GM12878 (cell line): ENCODE results near the gene CAVIN1. TPM values are rescaled to one million over a fixed set of nuclear protein-coding genes. Genes with fewer than 3 reads are reported as not detected.

Experiments
- ATAC-seq: fragments of 200-7000 bp; cut with Tn5 transposase; 3 replicates; pipeline ENCODE4 v1.9.1; 2020; ENCODE audit warnings: mild to moderate bottlenecking, moderate library complexity
- BruUV-seq: library from RNA; stranded (reverse); fragments of 400-500 nt; replicated peaks from 2 replicates; lab custom pipeline; 2021; lab: Mats Ljungman, UMichigan
- CTCF ChIA-PET: fragments of 300-600 bp; sonication (Branson Sonifier 250); formaldehyde crosslinking; extraction: SDS; loops from one replicate; lab custom pipeline; 2021; ENCODE audit warnings: inconsistent platforms; lab: Yijun Ruan, JAX
- POLR2A ChIA-PET: fragments of 350-600 bp; formaldehyde crosslinking; extraction: SDS; loops from one replicate; lab custom pipeline; 2021; ENCODE audit warnings: inconsistent platforms; lab: Charles Lee
- RAD21 ChIA-PET: fragments of 300-600 bp; sonication (Branson Sonifier 250); formaldehyde crosslinking; loops from one replicate; lab custom pipeline; 2023; ENCODE audit warnings: antibody characterized with exemption; ENCODE audit not compliant: unreplicated experiment; lab: Charles Lee
- SMC1A ChIA-PET: fragments of 300-600 bp; sonication (Branson Sonifier 250); formaldehyde crosslinking; loops from one replicate; lab custom pipeline; 2023; ENCODE audit not compliant: unreplicated experiment, uncharacterized antibody; lab: Charles Lee
- DNase-seq: peaks from one replicate; pipeline ENCODE4 v3.0.0-alpha.2; 2011; ENCODE audit warnings: low read depth, low spot score
- FAIRE-seq: peaks from 3 replicates; lab custom pipeline; 2011; peaks lifted over from hg19 to GRCh38; lab: Jason Lieb, UNC
- H2AFZ ChIP-seq: 2 replicates; pipeline ENCODE4 v1.6.0; 2011; ENCODE audit warnings: low read depth, low read length, control low read depth; ENCODE audit not compliant: control insufficient read depth
- H3K27ac ChIP-seq: 2 replicates; pipeline ENCODE4 v1.5.1; 2011; ENCODE audit warnings: control low read depth; ENCODE audit not compliant: control insufficient read depth, insufficient read depth
- H3K27me3 ChIP-seq, 2 experiments: replicated peaks in 1 of 2; 2 replicates each; pipeline versions ENCODE4 v1.6.0 to v1.6.1; 2011; ENCODE audit warnings: low read length in 1 of 2; ENCODE audit not compliant: control insufficient read depth in 2 of 2, insufficient read depth in 2 of 2
- H3K36me3 ChIP-seq, 2 experiments: 2 replicates each; pipeline ENCODE4 v1.5.1; 2011; ENCODE audit warnings: low read length in 1 of 2; ENCODE audit not compliant: control insufficient read depth in 2 of 2, insufficient read depth in 2 of 2
- H3K4me1 ChIP-seq: 2 replicates; pipeline ENCODE4 v1.6.1; 2011; ENCODE audit warnings: mild to moderate bottlenecking, low read length, moderate library complexity, mixed read lengths; ENCODE audit not compliant: control insufficient read depth, insufficient read depth
- H3K4me2 ChIP-seq: 2 replicates; pipeline ENCODE4 v1.6.0; 2011; ENCODE audit warnings: control low read depth; ENCODE audit not compliant: control insufficient read depth, insufficient read depth
- H3K4me3 ChIP-seq: fragments of 200-600 bp; sonication (generic); 2 replicates; pipeline ENCODE4 v1.5.1; 2016
- H3K79me2 ChIP-seq: 2 replicates; pipeline ENCODE4 v1.6.0; 2011; ENCODE audit warnings: low read length; ENCODE audit not compliant: control insufficient read depth, insufficient read depth
- H3K9ac ChIP-seq: 2 replicates; pipeline ENCODE4 v1.8.0; 2011; ENCODE audit warnings: low read length, control low read depth, mixed read lengths; ENCODE audit not compliant: control insufficient read depth, insufficient read depth
- H3K9me3 ChIP-seq: replicated peaks from 3 replicates; pipeline ENCODE4 v1.5.1; 2011; ENCODE audit warnings: mild to moderate bottlenecking, low read length; ENCODE audit not compliant: control insufficient read depth, insufficient read depth
- H4K20me1 ChIP-seq: 2 replicates; pipeline ENCODE4 v1.6.0; 2011; ENCODE audit not compliant: control insufficient read depth, insufficient read depth
- CREB1 ChIP-seq: IDR thresholded peaks from 2 replicates; pipeline ENCODE4 v1.6.1; 2012; ENCODE audit warnings: low read depth, mild to moderate bottlenecking, inconsistent platforms
- NR2C1 ChIP-seq: fragments of 450-650 bp; IDR thresholded peaks from 2 replicates; pipeline ENCODE4 v1.6.1; 2017; ENCODE audit warnings: antibody characterized with exemption, mild to moderate bottlenecking, moderate library complexity
- PML ChIP-seq: IDR thresholded peaks from 2 replicates; pipeline ENCODE4 v1.6.1; 2012; ENCODE audit warnings: low read length, inconsistent platforms
- STAT1 ChIP-seq: fragments of 450-650 bp; conservative IDR thresholded peaks from 2 replicates; pipeline ENCODE4 v1.6.1; 2014; ENCODE audit warnings: antibody characterized with exemption, mild to moderate bottlenecking
- TCF3 ChIP-seq: IDR thresholded peaks from 2 replicates; pipeline ENCODE4 v1.6.1; 2012; ENCODE audit warnings: low read depth, mild to moderate bottlenecking, low read length, borderline replicate concordance; ENCODE audit not compliant: insufficient read depth
- ZNF207 ChIP-seq: fragments of 450-650 bp; IDR thresholded peaks from 2 replicates; pipeline ENCODE4 v1.6.1; 2014; ENCODE audit warnings: antibody characterized with exemption, mild to moderate bottlenecking, borderline replicate concordance
- ZSCAN29 ChIP-seq: fragments of 450-650 bp; IDR thresholded peaks from 2 replicates; pipeline ENCODE4 v1.6.1; 2017; ENCODE audit warnings: mild to moderate bottlenecking, moderate library complexity
- WGBS: methylation state at CpG from one replicate; pipeline ENCODE4 v1.1.6; 2016; ENCODE audit warnings: low lambda C conversion rate; ENCODE audit not compliant: insufficient replicate concordance, insufficient coverage; ENCODE audit errors: missing lambda C conversion rate; 5-methylcytosine and 5-hydroxymethylcytosine counted together
- in situ Hi-C: fragments of 300-500 bp; cut with MboI; formaldehyde crosslinking; loops from 9 replicates; pipeline ENCODE4 v1.14.3; 2018; ENCODE audit warnings: mixed read lengths
- intact Hi-C: fragments of 100-400 bp; cut with micrococcal nuclease; formaldehyde crosslinking; loops from one replicate; pipeline ENCODE4 v1.14.2; 2022; ENCODE audit not compliant: unreplicated experiment
- polyA plus RNA-seq, 11 experiments: library from polyadenylated mRNA; depleted of rRNA in 4 of 11; unstranded in 6 of 11; stranded (reverse) in 5 of 11; fragments of >200 nt; fragmentation: Nextera tagmentation in 4 of 11; fragmentation: Illumina TruSeq in 1 of 11; extraction: Ambion mirVana in 4 of 11; extraction: Trizol in 1 of 11; gene quantifications; 1 replicate in 1 of 11; 2 replicates in 10 of 11; pipeline versions ENCODE4 v1.2.1 to v1.2.3, GENCODE V29; 2011 to 2016; ENCODE audit warnings: inconsistent platforms in 2 of 11, missing spikeins in 2 of 11, low read depth in 1 of 11
- total RNA-seq, 4 experiments: library from RNA; depleted of rRNA in 3 of 4; stranded (reverse); fragments of >200 nt in 3 of 4; fragmentation: Illumina TruSeq in 1 of 4; extraction: Trizol in 1 of 4; gene quantifications; 2 replicates each; pipeline versions ENCODE4 v1.2.1 to v1.2.3, GENCODE V29; 2013 to 2021
- TF ChIP-seq, protein P1 (sequence below): fragments of 450-650 bp; IDR thresholded peaks from 2 replicates; pipeline ENCODE4 v1.6.1; 2017; ENCODE audit warnings: mild to moderate bottlenecking, moderate library complexity

Gene CAVIN1
- total and polyA plus RNA-seq, 10 of the 15 experiments (the other 5 are each of a cell fraction or from before 2014, with no cell fraction given), result 0.03 to 1.1 (median 0.37) TPM

DNA sequence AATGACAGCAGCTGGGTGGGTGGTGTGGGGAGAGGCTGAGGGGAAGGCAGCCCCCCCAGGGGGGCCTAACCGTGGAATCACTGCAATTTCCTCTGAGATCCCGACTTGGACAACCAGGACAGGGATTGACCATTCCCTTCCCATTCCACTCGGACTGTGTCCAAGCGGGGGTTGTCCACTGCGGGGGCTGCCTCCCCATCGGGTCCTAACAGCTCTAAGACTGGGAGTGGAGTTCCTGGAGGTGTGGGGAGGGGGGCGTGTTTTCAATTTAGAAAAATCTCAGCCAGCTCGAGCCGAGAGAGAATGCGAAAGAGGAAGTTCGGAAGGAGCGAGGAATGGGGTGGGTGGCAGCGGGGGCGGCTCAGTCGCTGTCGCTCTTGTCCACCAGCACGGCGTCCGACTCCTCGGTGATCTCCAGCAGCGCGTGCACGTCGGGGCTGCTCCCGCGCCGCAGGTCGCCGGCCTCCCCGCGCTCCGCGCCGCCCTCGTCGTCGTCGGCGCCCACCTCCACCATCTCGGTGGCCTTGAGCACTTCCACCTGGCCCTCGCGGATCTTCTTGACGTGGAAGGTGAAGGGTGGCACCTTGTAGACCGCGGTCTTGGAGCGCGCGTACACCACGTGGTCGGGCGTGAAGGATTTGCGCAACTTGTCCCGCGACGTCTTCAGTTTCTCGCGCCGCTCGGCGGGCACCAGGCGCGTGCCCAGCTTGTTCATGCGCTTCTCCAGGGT, 18.6 kb downstream of the CAVIN1 start:
- no peaks in the 10 kb centered on the region for H3K27me3 ChIP-seq
- H3K4me1 ChIP-seq, result no peaks in the 10 kb centered on the region; the same call in 1 of the 2 replicates
- POLR2A ChIA-PET, result interaction anchor here (0.6 to 2.0 kb wide), 3 partner anchors 16 to 82 kb away, joined by 4 to 7 read pairs (median 6); partner anchors contain the start of gene STAT3
- TF ChIP-seq STAT1 (no peak), CREB1 (no peak), TCF3 (0 out of 2 replicates have a peak, but pooled peaks have one; percentile 28), ZSCAN29 (no peak), PML (no peak), NR2C1 (no peak), ZNF207 (no peak)
- TF ChIP-seq, protein P1, sequence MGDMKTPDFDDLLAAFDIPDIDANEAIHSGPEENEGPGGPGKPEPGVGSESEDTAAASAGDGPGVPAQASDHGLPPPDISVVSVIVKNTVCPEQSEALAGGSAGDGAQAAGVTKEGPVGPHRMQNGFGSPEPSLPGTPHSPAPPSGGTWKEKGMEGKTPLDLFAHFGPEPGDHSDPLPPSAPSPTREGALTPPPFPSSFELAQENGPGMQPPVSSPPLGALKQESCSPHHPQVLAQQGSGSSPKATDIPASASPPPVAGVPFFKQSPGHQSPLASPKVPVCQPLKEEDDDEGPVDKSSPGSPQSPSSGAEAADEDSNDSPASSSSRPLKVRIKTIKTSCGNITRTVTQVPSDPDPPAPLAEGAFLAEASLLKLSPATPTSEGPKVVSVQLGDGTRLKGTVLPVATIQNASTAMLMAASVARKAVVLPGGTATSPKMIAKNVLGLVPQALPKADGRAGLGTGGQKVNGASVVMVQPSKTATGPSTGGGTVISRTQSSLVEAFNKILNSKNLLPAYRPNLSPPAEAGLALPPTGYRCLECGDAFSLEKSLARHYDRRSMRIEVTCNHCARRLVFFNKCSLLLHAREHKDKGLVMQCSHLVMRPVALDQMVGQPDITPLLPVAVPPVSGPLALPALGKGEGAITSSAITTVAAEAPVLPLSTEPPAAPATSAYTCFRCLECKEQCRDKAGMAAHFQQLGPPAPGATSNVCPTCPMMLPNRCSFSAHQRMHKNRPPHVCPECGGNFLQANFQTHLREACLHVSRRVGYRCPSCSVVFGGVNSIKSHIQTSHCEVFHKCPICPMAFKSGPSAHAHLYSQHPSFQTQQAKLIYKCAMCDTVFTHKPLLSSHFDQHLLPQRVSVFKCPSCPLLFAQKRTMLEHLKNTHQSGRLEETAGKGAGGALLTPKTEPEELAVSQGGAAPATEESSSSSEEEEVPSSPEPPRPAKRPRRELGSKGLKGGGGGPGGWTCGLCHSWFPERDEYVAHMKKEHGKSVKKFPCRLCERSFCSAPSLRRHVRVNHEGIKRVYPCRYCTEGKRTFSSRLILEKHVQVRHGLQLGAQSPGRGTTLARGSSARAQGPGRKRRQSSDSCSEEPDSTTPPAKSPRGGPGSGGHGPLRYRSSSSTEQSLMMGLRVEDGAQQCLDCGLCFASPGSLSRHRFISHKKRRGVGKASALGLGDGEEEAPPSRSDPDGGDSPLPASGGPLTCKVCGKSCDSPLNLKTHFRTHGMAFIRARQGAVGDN, result no peak
- H3K4me2 ChIP-seq, result no peak overlapping the region
- H3K9ac ChIP-seq, result no peak overlapping the region
- BruUV-seq, result no TSS peak
- RAD21 ChIA-PET, result interaction anchor here (0.6 to 11.0 kb wide), 9 partner anchors 43 to 182 kb away, joined by 3 to 373 read pairs (median 9); partner anchors contain the start of gene STAT5A
- intact Hi-C loops (loop anchor here (5.0 to 10.0 kb wide), 3 partner anchors 113 to 220 kb away; partner anchors contain the start of genes HCRT and KCNH4), in situ Hi-C loops (loop anchor here (5.0 kb wide), 1 partner anchor 82 kb away; no protein-coding TSS in a partner anchor)
- H3K9me3 ChIP-seq, result no peaks in the 10 kb centered on the region
- FAIRE-seq (no peak), ATAC-seq (no peak), DNase-seq (no peak)
- H3K36me3 ChIP-seq, result no peaks in the 10 kb centered on the region
- SMC1A ChIA-PET, result interaction anchor here (0.6 to 22.3 kb wide), 10 partner anchors 11 to 182 kb away, joined by 3 to 528 read pairs (median 12); no protein-coding TSS in a partner anchor
- no peak overlapping the region for H2AFZ ChIP-seq
- H3K27ac ChIP-seq, result no peak overlapping the region
- WGBS, result 78% methylated on average over 46 of the region's 63 CpGs
- H3K79me2 ChIP-seq, result no peaks in the 10 kb centered on the region
- CTCF ChIA-PET, result interaction anchor here (0.8 to 16.2 kb wide), 17 partner anchors 11 to 284 kb away, joined by 3 to 732 read pairs (median 22); partner anchors contain the start of genes KAT2A and STAT3
- H4K20me1 ChIP-seq, result no peaks in the 10 kb centered on the region; the same call in 1 of the 2 replicates
- no peak overlapping the region for H3K4me3 ChIP-seq
